ENCODE measurements around the gene PARP16.

GRCh38 chr15:65214010-65214409, 72.7 kb downstream of the PARP16 start:
- TF ChIP-seq, protein P1, sequence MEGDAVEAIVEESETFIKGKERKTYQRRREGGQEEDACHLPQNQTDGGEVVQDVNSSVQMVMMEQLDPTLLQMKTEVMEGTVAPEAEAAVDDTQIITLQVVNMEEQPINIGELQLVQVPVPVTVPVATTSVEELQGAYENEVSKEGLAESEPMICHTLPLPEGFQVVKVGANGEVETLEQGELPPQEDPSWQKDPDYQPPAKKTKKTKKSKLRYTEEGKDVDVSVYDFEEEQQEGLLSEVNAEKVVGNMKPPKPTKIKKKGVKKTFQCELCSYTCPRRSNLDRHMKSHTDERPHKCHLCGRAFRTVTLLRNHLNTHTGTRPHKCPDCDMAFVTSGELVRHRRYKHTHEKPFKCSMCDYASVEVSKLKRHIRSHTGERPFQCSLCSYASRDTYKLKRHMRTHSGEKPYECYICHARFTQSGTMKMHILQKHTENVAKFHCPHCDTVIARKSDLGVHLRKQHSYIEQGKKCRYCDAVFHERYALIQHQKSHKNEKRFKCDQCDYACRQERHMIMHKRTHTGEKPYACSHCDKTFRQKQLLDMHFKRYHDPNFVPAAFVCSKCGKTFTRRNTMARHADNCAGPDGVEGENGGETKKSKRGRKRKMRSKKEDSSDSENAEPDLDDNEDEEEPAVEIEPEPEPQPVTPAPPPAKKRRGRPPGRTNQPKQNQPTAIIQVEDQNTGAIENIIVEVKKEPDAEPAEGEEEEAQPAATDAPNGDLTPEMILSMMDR (IDR thresholded peaks at IDR 0.05; ENCODE audit: low read depth, low read length), result no peak
- TF ChIP-seq POLR2A (IDR thresholded peaks at IDR 0.05; ENCODE audit: extremely low read depth, insufficient read length), result no peak
- TF ChIP-seq, protein P2, sequence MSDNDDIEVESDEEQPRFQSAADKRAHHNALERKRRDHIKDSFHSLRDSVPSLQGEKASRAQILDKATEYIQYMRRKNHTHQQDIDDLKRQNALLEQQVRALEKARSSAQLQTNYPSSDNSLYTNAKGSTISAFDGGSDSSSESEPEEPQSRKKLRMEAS (IDR thresholded peaks at IDR 0.05; ENCODE audit: low read depth, low read length), result no peak
- no peak for TF ChIP-seq MYC (IDR thresholded peaks at IDR 0.05; ENCODE audit: low read depth, low read length)
